Smooth muscle cell of the umbilical artery (primary cell): ENCODE measurements around the gene GABRG1. TPM values are rescaled to one million over a fixed set of nuclear protein-coding genes. Genes with fewer than 3 reads are reported as not detected.

Experiments
- total RNA-seq: library from RNA; depleted of rRNA; stranded (reverse); fragments of >200 nt; gene quantifications from 2 replicates; pipeline ENCODE4 v1.2.3, GENCODE V29; 2014

The GABRG1 gene
- not detected in 2 replicates for total RNA-seq

GRCh38 chr4:46123913-46124755 lies at the start of gene GABRG1:
Gene GABRG1, minus strand, starts transcription at chr4:46124054. Its CDS starts 141 bp downstream, at chr4:46123913.

